ENCODE data around the gene GABPB1. TPM values are rescaled to one million over a fixed set of nuclear protein-coding genes. Genes with fewer than 3 reads are reported as not detected.
A peak's percentile ranks its signal among the peaks of the same experiment; 100 is the strongest.

Gene GABPB1
- total RNA-seq, 1 experiment from 2014 or later: 35.3 TPM

GRCh38 chr15:50353251-50353974 lies 1.6 kb downstream of the GABPB1 start:
- H3K27ac ChIP-seq (ENCODE audit: low read depth, low read length, poor library complexity, severe bottlenecking): peak overlapping the region; percentile 99
- no peak for TF ChIP-seq EZH2 (IDR thresholded peaks at IDR 0.05; ENCODE audit: borderline replicate concordance, low read depth, low read length, poor library complexity, severe bottlenecking)
- TF ChIP-seq CTCF (conservative IDR thresholded peaks at IDR 0.05; ENCODE audit: low read depth, low read length): no peak
- DNase-seq (ENCODE audit: low spot score): no peak
- intact Hi-C loops (cut with micrococcal nuclease; ENCODE audit: unreplicated experiment): loop anchor here (10.0 kb wide), 1 partner anchor 521 kb away; no protein-coding TSS in a partner anchor
- no peaks in the 10 kb centered on the region for H3K9me3 ChIP-seq (ENCODE audit: low read depth, low read length, poor library complexity, severe bottlenecking)
- CTCF ChIA-PET: interaction anchor here (0.6 kb wide), 1 partner anchor 38 kb away, joined by 3 read pairs; no protein-coding TSS in a partner anchor
- H3K4me1 ChIP-seq (ENCODE audit: insufficient read depth, low read length, poor library complexity, severe bottlenecking): peaks cover 22% of the 10 kb centered on the region
- BruUV-seq (replicated peaks): TSS peak; percentile 53
- no peaks in the 10 kb centered on the region for H3K27me3 ChIP-seq (replicated peaks; ENCODE audit: insufficient read depth, low read depth, low read length, poor library complexity)
- POLR2A ChIA-PET (ENCODE audit: low non-redundant PET): interaction anchor here (0.7 kb wide), 1 partner anchor 112 kb away, joined by 5 read pairs; no protein-coding TSS in a partner anchor
- peaks cover 19% of the 10 kb centered on the region for H3K36me3 ChIP-seq (ENCODE audit: insufficient read depth, low read length, poor library complexity, severe bottlenecking)
- H3K4me3 ChIP-seq (ENCODE audit: low read depth, low read length, poor library complexity, severe bottlenecking): peak overlapping the region; percentile 92

GRCh38 chr15:50350621-50351020 lies 4.4 kb downstream of the GABPB1 start:
- TF ChIP-seq EZH2 (IDR thresholded peaks at IDR 0.05; ENCODE audit: borderline replicate concordance, low read depth, low read length, poor library complexity, severe bottlenecking) (no peak), CTCF (conservative IDR thresholded peaks at IDR 0.05; ENCODE audit: low read depth, low read length) (no peak)
- POLR2A ChIA-PET (ENCODE audit: low non-redundant PET): no interaction called here
- DNase-seq (ENCODE audit: low spot score): no peak

GRCh38 chr15:50345298-50345697 lies 9.7 kb downstream of the GABPB1 start:
- TF ChIP-seq EZH2 (IDR thresholded peaks at IDR 0.05; ENCODE audit: borderline replicate concordance, low read depth, low read length, poor library complexity, severe bottlenecking) (no peak), CTCF (conservative IDR thresholded peaks at IDR 0.05; ENCODE audit: low read depth, low read length) (no peak)
- Histone ChIP-seq H3K9me3 (ENCODE audit: low read depth, low read length, poor library complexity, severe bottlenecking) (no peaks in the 10 kb centered on the region), H3K27me3 (replicated peaks; ENCODE audit: insufficient read depth, low read depth, low read length, poor library complexity) (no peaks in the 10 kb centered on the region), H3K4me1 (ENCODE audit: insufficient read depth, low read length, poor library complexity, severe bottlenecking) (no peaks in the 10 kb centered on the region), H3K36me3 (ENCODE audit: insufficient read depth, low read length, poor library complexity, severe bottlenecking) (no peaks in the 10 kb centered on the region), H3K4me3 (ENCODE audit: low read depth, low read length, poor library complexity, severe bottlenecking) (no peak overlapping the region), H3K27ac (ENCODE audit: low read depth, low read length, poor library complexity, severe bottlenecking) (no peak overlapping the region)
- intact Hi-C loops (cut with micrococcal nuclease; ENCODE audit: unreplicated experiment): no loop called here
- no peak for DNase-seq (ENCODE audit: low spot score)
- no TSS peak for BruUV-seq (replicated peaks)
- ChIA-PET CTCF (no interaction called here), POLR2A (ENCODE audit: low non-redundant PET) (no interaction called here)

More at GRCh38 chr15:50350621-50351020, 4.4 kb downstream of the GABPB1 start:
- H3K9me3 ChIP-seq (ENCODE audit: low read depth, low read length, poor library complexity, severe bottlenecking): no peaks in the 10 kb centered on the region
- CTCF ChIA-PET: no interaction called here
- H3K36me3 ChIP-seq (ENCODE audit: insufficient read depth, low read length, poor library complexity, severe bottlenecking): no peaks in the 10 kb centered on the region
- no peak overlapping the region for H3K4me3 ChIP-seq (ENCODE audit: low read depth, low read length, poor library complexity, severe bottlenecking)
- BruUV-seq (replicated peaks): no TSS peak
- intact Hi-C loops (cut with micrococcal nuclease; ENCODE audit: unreplicated experiment): loop anchor here (10.0 kb wide), 1 partner anchor 524 kb away; no protein-coding TSS in a partner anchor
- no peaks in the 10 kb centered on the region for H3K27me3 ChIP-seq (replicated peaks; ENCODE audit: insufficient read depth, low read depth, low read length, poor library complexity)
- peaks cover 11% of the 10 kb centered on the region for H3K4me1 ChIP-seq (ENCODE audit: insufficient read depth, low read length, poor library complexity, severe bottlenecking)
- H3K27ac ChIP-seq (ENCODE audit: low read depth, low read length, poor library complexity, severe bottlenecking): no peak overlapping the region
